HUES48 (cell line): ENCODE data around the gene C9orf152.

Source experiments
- H3K27ac ChIP-seq: one replicate; pipeline ENCODE4 v1.7.0; 2013; ENCODE audit warnings: low read depth, low read length, inconsistent platforms
- H3K27me3 ChIP-seq: 2 replicates; pipeline ENCODE4 v1.6.1; 2013; ENCODE audit warnings: mild to moderate bottlenecking, low read length; ENCODE audit not compliant: control insufficient read depth, insufficient read depth
- H3K36me3 ChIP-seq: 2 replicates; pipeline ENCODE4 v1.6.1; 2013; ENCODE audit warnings: low read length; ENCODE audit not compliant: control insufficient read depth, insufficient read depth
- H3K4me1 ChIP-seq: 2 replicates; pipeline ENCODE4 v1.6.1; 2013; ENCODE audit warnings: mild to moderate bottlenecking, low read length; ENCODE audit not compliant: control insufficient read depth, insufficient read depth
- H3K4me3 ChIP-seq: 2 replicates; pipeline ENCODE4 v1.5.1; 2013; ENCODE audit warnings: mild to moderate bottlenecking, low read depth, low read length
- H3K9ac ChIP-seq: 2 replicates; pipeline ENCODE4 v1.6.1; 2013; ENCODE audit warnings: mild to moderate bottlenecking, low read depth, low read length, moderate library complexity
- H3K9me3 ChIP-seq: 2 replicates; pipeline ENCODE4 v1.6.1; 2013; ENCODE audit warnings: low read length; ENCODE audit not compliant: control insufficient read depth, insufficient read depth

The C9orf152 gene

DNA sequence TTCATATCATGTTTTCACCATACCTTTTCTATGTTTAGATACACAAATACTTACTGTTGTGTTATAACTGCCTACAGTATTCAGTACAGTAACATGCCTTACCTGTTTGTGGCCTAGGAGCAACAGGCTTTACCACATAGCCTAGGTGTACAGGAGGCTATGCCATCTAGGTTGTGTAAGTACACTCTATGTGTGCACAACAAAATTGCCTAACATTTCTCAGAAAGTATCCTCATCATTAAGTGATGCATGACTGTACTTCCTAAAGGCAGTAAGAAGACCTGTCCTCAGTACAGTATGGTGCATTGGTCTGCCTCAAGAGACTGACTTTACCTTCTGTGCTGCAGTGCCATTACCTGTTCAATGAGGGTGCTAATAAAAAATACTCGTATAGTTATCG lies 40.4 kb upstream of the C9orf152 start:
- no peak overlapping the region for H3K9ac ChIP-seq
- H3K4me1 ChIP-seq, result peaks cover 4% of the 10 kb centered on the region; the same call in 1 of the 2 replicates
- H3K9me3 ChIP-seq, result no peaks in the 10 kb centered on the region
- H3K27me3 ChIP-seq, result no peaks in the 10 kb centered on the region
- H3K27ac ChIP-seq, result no peak overlapping the region
- peaks cover 73% of the 10 kb centered on the region for H3K36me3 ChIP-seq
- H3K4me3 ChIP-seq, result no peak overlapping the region

DNA sequence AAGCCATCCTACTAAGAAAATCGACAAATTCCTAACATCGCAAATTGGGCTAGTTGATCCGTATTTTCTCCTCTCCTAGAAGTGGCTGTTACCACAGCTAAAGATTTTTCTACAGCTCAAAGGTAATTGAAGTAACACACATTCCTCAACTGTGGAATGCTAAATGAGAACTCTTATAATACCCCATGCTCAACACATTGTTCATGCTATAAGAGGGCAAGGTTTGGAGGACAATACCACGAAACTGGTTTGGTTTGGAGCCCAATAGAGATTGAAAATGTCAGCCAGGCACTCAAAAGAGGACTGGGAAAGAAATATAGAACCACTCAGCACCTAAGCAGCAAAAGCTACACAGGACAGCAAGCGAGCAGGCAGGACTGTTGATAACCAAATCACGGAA lies 38.3 kb upstream of the C9orf152 start:
- Histone ChIP-seq H3K36me3 (peaks cover 81% of the 10 kb centered on the region), H3K9me3 (no peaks in the 10 kb centered on the region), H3K4me3 (no peak overlapping the region)

DNA sequence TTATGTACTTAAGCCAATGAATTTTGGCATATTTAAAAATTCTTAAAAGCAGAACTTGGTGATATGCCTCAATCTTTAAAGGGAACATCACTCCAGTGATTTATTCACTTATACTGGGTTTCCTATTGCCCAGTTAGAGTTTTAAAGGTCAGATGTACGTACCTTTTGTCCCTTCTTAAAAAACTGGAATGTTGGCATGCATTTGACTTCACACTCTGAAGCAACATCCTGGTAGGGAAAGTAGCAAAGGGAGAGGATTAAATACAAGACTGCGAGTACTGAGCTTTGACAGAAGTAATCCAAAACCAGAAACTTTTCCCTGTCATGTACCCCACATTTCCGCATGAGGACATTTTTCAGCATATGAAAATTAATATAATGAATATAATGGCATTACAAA lies 36.7 kb upstream of the C9orf152 start:
- Histone ChIP-seq H3K36me3 (peaks cover 65% of the 10 kb centered on the region), H3K27ac (no peak overlapping the region), H3K27me3 (no peaks in the 10 kb centered on the region), H3K9ac (no peak overlapping the region), H3K4me3 (no peak overlapping the region), H3K4me1 (0 out of 2 replicates have a peak, but pooled peaks cover 5% of the 10 kb centered on the region), H3K9me3 (no peaks in the 10 kb centered on the region)

More for the DNA sequence above, 38.3 kb upstream of the C9orf152 start:
- H3K27ac ChIP-seq, result no peak overlapping the region
- no peak overlapping the region for H3K9ac ChIP-seq
- H3K4me1 ChIP-seq, result 0 out of 2 replicates have a peak, but pooled peaks cover 5% of the 10 kb centered on the region
- H3K27me3 ChIP-seq, result no peaks in the 10 kb centered on the region

DNA sequence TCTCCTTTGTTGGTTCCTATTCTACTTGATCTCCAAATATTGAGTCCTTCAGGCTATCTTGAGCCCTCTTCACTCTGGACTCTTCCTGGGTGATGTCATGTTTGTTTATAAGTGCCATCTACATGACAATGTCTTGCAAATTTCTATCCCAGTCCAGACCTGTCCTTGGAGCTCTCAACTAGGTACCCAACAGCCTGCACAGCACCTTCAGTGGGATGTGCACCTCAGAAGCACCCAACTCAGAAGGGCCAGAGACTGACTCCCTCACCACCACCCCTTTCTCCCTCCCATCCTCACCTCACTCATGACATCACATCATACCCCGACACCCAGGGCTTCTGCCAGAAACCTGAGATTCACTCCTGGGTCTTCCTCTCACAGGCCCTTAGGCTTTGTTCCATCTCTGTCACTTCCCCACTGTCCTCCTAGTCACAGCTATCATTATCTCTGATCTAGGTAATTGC lies 33.9 kb upstream of the C9orf152 start:
- H3K9me3 ChIP-seq, result no peaks in the 10 kb centered on the region
- H3K27ac ChIP-seq, result no peak overlapping the region
- H3K36me3 ChIP-seq, result peaks cover 40% of the 10 kb centered on the region
- no peak overlapping the region for H3K4me3 ChIP-seq
- no peaks in the 10 kb centered on the region for H3K27me3 ChIP-seq
- no peak overlapping the region for H3K9ac ChIP-seq
- H3K4me1 ChIP-seq, result 0 out of 2 replicates have a peak, but pooled peaks cover 5% of the 10 kb centered on the region

DNA sequence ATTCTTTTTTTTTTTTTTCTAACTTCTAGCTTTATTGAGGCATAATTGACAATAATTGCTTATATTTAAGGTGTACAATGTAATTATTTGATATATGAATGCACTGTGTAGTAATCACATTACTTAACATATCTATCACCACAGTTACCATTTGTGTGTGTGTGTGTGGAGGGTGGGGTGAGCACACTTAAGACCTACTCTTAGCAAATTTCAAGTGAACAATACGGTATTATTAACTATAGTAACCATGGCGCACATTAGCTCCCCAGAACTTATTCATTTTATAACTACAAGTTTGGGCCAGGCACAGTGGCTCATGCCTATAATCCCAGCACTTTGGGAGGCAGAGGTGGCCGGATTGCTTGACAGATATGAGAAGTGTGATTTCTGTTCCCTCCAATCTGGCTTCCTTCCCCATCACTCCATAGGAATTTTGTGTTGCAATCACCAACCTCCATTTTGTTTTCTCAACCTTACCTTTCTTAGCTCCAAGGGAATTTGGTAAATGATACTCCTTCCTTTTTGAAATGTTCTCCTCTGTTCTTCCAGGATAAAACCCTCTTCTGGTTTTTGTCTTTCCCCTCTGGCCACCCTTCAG lies 33.4 kb upstream of the C9orf152 start:
- no peak overlapping the region for H3K4me3 ChIP-seq
- H3K4me1 ChIP-seq, result 0 out of 2 replicates have a peak, but pooled peaks cover 5% of the 10 kb centered on the region
- H3K27ac ChIP-seq, result no peak overlapping the region
- peaks cover 35% of the 10 kb centered on the region for H3K36me3 ChIP-seq
- H3K27me3 ChIP-seq, result no peaks in the 10 kb centered on the region
- no peak overlapping the region for H3K9ac ChIP-seq
- H3K9me3 ChIP-seq, result no peaks in the 10 kb centered on the region; the same call in 1 of the 2 replicates

DNA sequence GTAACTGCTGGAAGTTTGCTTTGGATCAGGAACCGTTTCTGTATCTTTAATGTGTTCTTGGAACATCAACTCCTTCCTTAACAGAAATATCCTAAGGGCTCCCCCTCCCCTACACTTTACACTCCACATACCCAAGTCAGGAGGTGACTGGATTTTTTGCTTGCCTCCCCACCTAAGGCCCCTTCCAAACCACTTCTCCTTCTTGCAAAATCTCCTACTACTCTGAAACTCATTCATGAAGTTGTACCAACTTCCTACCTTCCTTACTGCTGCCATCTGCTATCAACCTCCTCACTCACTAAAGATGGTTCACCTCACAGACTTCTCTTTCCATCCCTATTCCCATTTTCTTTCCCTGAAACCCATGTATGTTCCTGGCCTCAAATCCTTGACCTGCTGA lies 32.2 kb upstream of the C9orf152 start:
- no peak overlapping the region for H3K9ac ChIP-seq
- no peaks in the 10 kb centered on the region for H3K27me3 ChIP-seq
- H3K27ac ChIP-seq, result no peak overlapping the region
- H3K36me3 ChIP-seq, result peaks cover 27% of the 10 kb centered on the region
- H3K4me3 ChIP-seq, result no peak overlapping the region
- peaks cover 3% of the 10 kb centered on the region; the same call in 1 of the 2 replicates for H3K9me3 ChIP-seq
- 0 out of 2 replicates have a peak, but pooled peaks cover 5% of the 10 kb centered on the region for H3K4me1 ChIP-seq

DNA sequence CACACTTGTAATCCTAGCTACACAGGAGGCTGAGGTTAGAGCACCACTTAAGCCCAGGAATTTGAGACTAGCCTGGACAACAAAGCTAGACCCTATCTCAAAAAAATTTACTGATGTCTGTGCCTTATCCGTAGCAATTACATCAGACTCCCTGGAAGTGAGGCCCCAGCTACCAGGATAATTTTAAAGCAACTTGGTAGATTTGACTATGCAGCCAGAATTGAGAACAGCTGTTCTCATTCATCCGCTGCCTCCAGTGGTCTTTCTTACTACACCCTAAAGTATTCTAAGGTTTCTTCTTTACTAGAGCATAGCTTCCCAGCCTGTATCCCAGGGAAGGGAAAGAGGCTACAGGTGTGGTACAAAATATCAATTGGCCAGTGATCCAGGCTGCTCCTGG lies 20.4 kb upstream of the C9orf152 start:
- Histone ChIP-seq H3K27me3 (no peaks in the 10 kb centered on the region), H3K4me3 (no peak overlapping the region), H3K9ac (no peak overlapping the region), H3K27ac (no peak overlapping the region), H3K36me3 (no peaks in the 10 kb centered on the region), H3K9me3 (no peaks in the 10 kb centered on the region), H3K4me1 (no peaks in the 10 kb centered on the region)

DNA sequence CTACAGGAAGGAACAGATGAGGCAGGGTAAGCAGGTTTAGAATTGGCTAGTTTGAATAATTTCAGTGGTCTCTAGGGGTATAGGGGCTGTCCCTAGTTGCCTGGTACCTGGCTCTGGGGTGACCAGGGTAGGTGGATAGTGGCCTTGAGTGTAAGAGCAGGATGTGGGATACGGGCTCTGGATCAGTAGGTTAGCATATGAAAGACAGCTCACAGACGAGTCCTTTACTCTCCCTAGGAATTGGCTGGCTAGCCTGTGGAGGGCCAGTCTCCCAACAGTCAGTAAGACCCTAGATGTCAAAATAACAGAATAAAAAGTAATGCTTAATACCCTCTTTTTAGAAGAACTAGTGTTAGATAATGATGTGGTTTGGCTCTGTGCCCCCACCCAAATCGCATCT lies 16.6 kb upstream of the C9orf152 start:
- H3K4me3 ChIP-seq, result no peak overlapping the region
- H3K27me3 ChIP-seq, result no peaks in the 10 kb centered on the region
- no peaks in the 10 kb centered on the region for H3K36me3 ChIP-seq
- H3K9me3 ChIP-seq, result no peaks in the 10 kb centered on the region
- no peak overlapping the region for H3K9ac ChIP-seq
- no peaks in the 10 kb centered on the region for H3K4me1 ChIP-seq
- no peak overlapping the region for H3K27ac ChIP-seq

DNA sequence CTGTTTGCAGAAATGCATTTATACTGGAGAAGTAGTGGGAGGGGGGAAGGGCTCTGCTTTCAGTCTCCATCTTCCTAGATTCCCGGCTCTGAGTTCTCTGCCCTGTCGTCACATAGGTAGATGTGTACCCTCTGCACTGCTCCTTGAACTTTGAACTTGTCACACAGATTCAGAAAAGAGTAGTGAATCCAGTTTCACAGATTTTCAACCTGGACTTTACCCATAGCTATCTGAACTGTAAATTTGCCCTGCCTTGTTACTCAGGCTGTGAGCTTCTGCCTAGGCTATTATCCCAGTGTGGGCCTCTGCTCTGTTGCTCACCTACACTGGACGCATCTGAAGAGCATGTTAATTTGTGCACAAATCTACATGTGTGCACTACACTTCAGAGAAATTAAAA lies 12.8 kb upstream of the C9orf152 start:
- H3K27ac ChIP-seq, result no peak overlapping the region
- no peak overlapping the region for H3K9ac ChIP-seq
- no peaks in the 10 kb centered on the region for H3K27me3 ChIP-seq
- H3K4me3 ChIP-seq, result no peak overlapping the region
- H3K36me3 ChIP-seq, result no peaks in the 10 kb centered on the region
- no peaks in the 10 kb centered on the region for H3K9me3 ChIP-seq
- no peaks in the 10 kb centered on the region for H3K4me1 ChIP-seq

DNA sequence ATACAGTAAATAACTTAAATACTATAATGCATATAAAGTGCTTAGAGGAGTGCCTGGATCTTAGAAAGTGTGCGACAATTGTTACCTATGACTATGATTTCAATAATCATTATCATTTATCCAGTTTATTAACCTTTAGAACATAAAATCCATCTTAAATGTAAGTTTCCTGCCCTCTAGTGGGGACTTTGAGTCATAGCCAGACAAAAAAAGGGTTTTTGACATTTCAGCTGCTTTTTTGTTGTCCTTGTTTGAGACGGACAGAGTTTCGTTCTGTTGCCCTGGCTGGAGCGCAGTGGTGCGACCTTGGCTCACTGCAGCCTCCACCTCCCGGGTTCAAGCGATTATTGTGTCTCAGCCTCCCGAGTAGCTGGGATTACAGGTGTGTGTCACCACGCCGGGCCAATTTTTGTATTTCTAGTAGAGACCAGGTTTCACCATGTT lies 9.7 kb upstream of the C9orf152 start:
- H3K4me3 ChIP-seq, result no peak overlapping the region
- no peaks in the 10 kb centered on the region for H3K4me1 ChIP-seq
- no peaks in the 10 kb centered on the region for H3K9me3 ChIP-seq
- H3K27ac ChIP-seq, result no peak overlapping the region
- H3K9ac ChIP-seq, result no peak overlapping the region
- no peaks in the 10 kb centered on the region for H3K36me3 ChIP-seq
- no peaks in the 10 kb centered on the region for H3K27me3 ChIP-seq

DNA sequence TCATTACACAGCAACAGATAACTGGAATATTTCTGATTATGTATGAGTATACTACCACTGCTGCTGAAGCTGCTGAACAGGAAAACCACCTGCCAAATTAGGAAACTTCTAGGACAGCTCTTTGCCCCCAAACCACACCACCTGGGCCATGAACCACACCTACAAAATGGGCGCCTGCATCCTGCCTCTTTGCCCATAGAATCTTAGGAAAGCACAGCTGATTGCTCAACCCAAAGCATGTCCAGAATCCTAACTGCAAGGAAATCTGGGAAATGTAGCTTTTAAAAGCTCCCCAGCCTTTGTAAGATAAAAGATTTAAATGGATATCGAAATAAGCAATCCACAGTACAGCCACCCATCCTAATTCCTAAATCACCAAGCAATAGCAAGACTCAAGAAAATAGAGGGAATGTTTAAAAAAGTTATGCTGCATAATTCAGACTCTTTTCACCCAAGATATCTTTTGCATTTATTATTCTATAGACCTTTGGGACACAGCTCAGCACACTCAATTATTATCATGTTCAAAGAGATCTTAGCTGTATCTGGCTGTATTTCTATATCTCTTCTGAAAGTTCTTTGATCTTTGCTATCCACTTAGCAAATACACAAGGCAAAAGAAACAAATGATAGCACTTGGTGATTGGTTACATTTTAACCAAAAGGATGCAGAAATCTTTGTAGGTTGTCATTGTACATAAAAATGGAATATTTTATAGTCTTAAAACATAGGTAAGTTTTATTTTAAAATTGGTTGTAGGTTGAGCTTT lies 6.8 kb upstream of the C9orf152 start:
- no peaks in the 10 kb centered on the region for H3K9me3 ChIP-seq
- no peak overlapping the region for H3K27ac ChIP-seq
- H3K27me3 ChIP-seq, result no peaks in the 10 kb centered on the region
- no peak overlapping the region for H3K9ac ChIP-seq
- no peaks in the 10 kb centered on the region for H3K4me1 ChIP-seq
- no peak overlapping the region for H3K4me3 ChIP-seq
- no peaks in the 10 kb centered on the region for H3K36me3 ChIP-seq
